ENCODE data around the gene CDCA5. TPM values are rescaled to one million over a fixed set of nuclear protein-coding genes. Genes with fewer than 3 reads are reported as not detected.

Gene CDCA5
- polyA plus RNA-seq, 3 donors, result 18.3 to 23.6 (median 22.6) TPM

- no peak for DNase-seq
These were observed 556 bp downstream of the CDCA5 start for GRCh38 chr11:65083134-65083833.

DNA sequence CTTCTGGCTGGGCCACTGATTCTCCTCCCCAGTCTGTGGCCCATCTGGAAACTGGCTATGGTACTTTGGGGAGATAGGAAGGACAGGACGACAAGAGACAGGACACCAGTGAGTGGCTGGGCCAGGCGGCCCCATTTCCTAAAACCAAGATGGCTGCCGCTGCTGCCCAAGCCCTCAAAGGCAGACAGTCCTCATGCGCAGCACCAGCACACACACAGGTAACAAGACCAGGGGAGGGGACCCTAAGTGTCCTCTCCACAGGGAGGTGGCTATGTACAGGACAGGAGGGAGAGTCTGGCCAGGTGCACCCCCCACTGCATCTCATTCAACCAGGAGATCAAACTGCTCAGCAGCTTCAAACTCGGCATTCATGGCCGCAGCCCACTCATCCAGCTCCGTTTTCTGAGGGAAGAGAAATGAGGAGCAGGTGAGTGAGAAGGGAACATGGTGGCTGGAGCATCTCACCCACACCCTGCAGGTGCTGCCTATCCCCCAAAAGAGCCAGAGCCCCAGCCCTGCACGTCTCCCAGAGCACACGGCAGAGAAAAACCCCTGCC lies 5.0 kb downstream of the CDCA5 start:
- no peak for DNase-seq

DNA sequence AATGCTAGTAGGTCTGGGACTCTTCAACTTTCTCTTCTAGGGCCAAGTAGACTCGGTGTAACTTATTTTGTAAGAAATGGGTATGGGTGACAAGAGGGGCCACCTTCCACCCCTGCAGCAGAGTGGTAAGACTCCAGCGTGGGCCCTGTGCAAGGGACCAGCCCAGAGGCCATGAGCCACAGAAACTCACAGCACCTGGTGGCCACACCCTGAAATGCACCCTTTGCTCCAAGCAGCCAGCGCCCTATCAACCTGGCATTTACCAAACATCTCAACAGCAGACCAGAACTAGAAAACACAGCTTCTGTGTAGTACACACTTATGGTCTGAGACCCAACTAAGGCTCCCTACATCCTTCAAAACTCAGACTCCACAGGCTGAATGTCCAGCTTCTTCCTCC lies 5.7 kb downstream of the CDCA5 start:
- DNase-seq, result no peak

GRCh38 chr11:65077451-65077850 lies 6.4 kb downstream of the CDCA5 start:
- no peak for DNase-seq

DNA sequence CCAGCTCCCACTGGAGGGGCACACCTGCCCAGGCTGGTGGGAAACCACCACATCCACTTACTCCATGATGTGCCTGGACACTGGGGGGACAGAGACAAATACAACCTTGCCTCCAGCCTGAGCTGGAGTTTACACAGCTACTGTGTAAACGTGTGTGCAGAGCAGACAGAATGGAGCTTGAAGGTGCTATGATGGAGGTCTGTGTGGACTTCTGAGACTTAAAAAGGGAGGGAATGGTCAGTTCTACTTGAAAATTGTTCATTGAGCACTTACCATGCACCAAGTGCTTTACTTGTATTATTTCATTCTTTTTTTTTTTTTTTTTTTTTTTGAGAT lies 11.2 kb downstream of the CDCA5 start:
- no peak for DNase-seq

DNA sequence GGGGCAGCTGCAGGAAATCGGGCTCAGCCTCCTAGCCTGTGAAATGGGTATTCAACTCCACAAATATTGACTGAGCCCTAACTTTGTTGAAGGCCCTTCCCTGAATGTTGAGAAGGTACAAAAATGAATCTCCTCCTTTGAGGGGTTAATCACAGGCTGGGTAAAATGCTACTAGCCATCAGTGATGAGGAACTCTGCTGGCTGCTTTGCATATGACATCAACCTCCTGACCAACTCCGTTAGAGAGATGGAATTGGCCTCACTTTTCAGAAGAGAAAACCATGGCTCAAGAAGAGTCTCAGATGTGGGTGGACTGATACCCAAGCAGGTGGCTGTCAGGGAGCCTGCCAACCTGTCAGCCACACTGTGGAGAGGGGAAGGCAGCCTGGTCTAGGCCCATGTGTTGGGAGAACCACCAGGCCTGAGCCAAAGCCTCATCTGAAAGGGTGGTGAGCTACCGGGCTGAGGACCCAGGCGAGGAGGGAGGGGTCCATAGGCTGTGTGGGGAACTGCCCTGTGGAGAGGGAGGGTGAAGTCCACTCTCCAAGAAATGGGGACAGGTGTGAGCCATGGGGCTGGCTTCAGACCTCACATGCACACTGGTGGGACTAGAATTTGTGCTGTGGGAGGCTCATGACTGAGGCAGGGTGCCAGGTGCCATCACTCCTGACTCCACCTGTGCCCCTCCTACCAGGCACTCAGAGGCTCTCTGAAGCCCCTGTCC lies 11.8 kb downstream of the CDCA5 start:
- DNase-seq, result no peak

GRCh38 chr11:65069217-65069616 lies 14.6 kb downstream of the CDCA5 start:
- no peak for DNase-seq

DNA sequence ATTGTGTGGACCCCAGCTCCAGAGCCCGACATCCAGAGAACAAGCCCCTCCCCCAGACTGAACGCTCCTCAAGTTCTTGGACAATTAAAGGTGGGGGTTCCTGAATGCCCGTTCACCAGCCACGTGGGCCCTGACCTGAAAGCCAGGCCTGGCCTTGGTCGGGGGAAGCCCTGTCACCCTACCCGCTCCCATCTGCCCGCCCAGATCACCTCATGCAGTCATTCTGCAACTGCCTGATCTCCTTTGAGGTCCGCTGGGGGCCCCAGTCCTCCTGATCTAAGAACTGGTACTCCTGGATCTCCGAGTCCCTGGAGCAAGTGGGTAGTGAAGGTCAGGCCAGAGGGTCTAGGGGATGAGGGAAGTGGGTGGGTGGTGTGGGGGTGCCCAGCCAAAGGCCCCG lies 16.4 kb downstream of the CDCA5 start:
- no peak for DNase-seq

GRCh38 chr11:65066805-65067291 lies 17.0 kb downstream of the CDCA5 start:
- DNase-seq, result no peak

DNA sequence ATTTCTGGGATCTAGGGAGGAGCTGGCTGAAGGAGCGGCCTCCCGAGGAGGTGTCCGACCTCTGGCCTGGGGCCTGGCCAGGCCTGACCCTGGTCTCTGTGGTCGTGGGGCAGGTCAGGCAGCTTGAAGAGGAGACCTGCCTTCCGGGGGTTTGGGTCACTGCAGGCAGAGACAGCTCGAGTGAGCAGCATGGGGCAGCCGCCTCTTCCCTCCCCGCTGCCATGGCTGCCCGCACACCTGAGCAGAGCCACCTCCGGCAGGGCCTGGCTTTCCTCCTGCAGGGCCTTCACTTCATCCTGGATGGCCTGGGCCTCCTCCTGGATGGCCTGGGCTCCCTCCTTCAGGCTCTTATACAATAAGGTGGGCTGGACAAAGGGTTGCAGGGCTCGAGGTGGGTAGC lies 17.5 kb downstream of the CDCA5 start:
- DNase-seq, result no peak

GRCh38 chr11:65065851-65066250 lies 18.0 kb downstream of the CDCA5 start:
- no peak for DNase-seq

GRCh38 chr11:65064847-65065240 lies 19.0 kb downstream of the CDCA5 start:
- no peak for DNase-seq

- DNase-seq, result no peak
These were observed 20.3 kb downstream of the CDCA5 start for GRCh38 chr11:65063532-65063931.

GRCh38 chr11:65060913-65061408 lies 22.9 kb downstream of the CDCA5 start:
- DNase-seq, result no peak

DNA sequence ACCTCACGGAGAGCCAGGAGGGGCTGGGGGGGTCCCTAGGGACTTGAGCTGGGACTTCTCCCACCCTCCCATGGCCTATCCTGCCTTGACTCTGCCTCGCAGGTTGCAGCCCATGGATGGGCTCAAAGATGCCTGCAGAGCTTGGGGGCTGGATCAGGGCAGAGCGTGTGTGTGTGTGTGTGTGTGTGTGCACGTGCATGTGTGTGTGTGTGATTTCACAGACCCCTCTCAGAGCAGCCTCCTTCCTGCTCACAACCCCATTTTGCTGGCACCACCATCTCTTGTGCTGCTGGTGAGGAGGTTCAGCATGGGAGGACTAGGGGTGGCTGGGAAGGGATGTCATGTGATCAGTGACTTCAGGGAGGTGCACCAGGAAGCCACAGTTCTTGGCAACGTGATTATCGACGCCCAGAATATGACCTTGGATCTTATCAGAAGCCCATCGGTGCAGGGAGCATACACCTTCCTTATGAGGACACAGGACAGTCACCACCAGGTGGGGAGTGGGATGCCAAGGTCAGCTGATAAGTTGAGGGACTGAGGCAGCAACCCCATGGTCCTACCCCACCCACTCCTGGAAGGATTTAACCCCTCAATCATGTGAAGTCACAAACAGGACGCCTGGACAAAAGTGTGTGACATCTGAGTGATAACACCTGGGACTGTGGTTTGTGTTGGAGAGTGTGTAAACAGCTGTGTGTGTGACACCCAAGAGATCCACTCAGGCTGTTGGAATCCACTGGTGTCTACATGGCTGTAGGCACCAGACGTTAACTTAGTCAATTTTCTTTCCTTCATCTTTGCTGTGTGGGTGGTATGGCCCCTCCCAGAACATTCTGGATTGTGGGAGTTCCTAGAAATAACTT lies 23.6 kb downstream of the CDCA5 start:
- DNase-seq, result no peak

DNA sequence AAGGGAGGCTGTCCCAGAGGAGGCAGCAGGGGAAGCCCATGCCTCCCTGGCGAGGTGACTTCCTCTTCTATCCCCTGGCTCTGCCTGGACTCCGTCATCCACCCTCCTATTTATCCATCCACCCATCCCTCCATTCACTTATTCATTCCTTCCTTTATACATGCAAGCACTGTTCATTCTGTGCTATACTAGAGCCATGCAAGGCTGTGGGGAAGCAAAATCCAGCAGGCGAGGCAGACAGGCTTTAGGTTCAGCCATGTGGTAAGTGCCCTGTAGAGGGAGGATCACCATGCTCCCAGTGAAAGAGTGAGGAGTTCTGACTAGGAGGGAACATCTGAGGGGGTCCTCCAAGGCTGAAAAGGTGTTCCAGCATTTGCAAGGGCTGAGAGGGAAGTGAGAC lies 24.3 kb downstream of the CDCA5 start:
- no peak for DNase-seq

GRCh38 chr11:65058419-65059054 lies 25.3 kb downstream of the CDCA5 start, which contains the start of gene NAALADL1:
TSS of gene NAALADL1 (minus strand) at chr11:65058553. CDS start at chr11:65058521, 32 bp downstream.
- DNase-seq, result no peak

DNA sequence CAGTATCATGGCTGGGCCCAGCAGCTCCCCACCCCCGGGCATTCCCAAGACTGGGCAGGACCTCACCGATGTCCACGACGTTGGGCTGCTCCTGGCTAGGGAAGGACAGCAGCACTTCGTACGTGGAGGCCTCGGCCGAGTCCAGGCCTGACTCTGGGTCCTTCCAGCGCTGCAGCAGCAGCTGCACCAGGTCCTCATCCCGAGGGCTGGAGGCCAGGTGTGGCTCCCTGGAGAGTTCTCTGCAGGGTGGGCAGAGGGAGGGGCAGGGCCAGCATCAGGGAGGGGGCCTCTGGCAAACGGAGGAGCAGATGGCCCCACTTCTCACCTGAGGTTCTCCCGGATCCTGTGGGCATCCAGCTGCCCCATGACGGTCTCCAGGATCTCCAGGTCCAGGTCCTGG lies 25.8 kb downstream of the CDCA5 start:
- no peak for DNase-seq

DNA sequence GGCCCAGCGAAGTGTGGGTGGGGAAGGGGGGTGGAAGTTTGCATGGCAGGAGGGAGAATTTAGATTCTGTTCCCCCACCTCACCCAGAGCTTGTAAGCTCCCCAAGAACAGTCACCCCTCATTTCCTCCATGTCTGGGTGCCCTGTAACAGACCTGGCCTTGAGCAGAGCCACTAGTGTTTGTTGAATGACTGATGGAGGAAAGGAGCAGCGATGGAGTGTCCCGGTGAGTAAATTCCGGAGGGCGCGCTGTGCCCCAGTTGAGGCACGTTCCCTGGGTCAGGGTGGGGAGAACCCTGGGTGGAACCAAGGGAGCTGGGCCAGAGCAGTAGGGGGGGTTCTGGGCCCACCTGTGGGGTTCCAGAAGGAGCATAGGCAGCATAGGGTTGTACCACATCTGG lies 26.3 kb downstream of the CDCA5 start:
- DNase-seq, result no peak

- no peak for DNase-seq
These were observed 26.8 kb downstream of the CDCA5 start for GRCh38 chr11:65056999-65057398.

DNA sequence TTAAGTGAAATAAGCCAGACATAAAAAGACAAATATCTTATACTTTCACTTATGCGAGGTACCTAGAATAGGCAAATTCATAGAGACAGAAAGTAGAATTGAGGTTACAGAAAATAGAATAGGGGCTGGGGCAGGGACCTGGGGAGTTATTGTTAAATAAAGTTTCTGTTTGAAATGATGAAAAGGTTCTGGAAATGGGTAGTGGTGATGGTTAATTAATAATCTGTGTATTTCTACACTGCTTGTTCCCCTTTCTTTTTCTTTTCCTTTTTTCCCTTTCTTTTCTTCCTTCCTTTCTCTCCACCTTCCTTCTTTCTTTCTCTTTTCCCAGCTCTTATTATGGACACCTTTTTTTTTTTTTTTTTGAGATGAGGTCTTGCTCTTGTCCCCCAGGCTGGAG lies 28.3 kb downstream of the CDCA5 start:
- DNase-seq, result no peak

Measured in renal pelvis (tissue), 4 donors.